Mesenchymal stem cell (in vitro differentiated cells and primary cell): Measurements from ENCODE around the gene MUC5B.

Source experiments
- DNase-seq: peaks from one replicate; pipeline ENCODE4 v3.0.0-alpha.2; 2013
- H2AFZ ChIP-seq: one replicate; pipeline ENCODE4 v1.6.1; 2013; ENCODE audit warnings: low read depth, mild to moderate bottlenecking, control low read depth, inconsistent platforms, low read length, moderate library complexity
- H2AK5ac ChIP-seq: 2 replicates; pipeline ENCODE4 v1.6.1; 2013; ENCODE audit warnings: low read length, moderate library complexity, mild to moderate bottlenecking, inconsistent platforms; ENCODE audit not compliant: severe bottlenecking
- H2BK120ac ChIP-seq: one replicate; pipeline ENCODE4 v1.6.1; 2013; ENCODE audit warnings: low read depth, mild to moderate bottlenecking, inconsistent platforms, low read length, moderate library complexity
- H2BK12ac ChIP-seq, 2 experiments: one replicate each; pipeline ENCODE4 v1.6.1; 2013; ENCODE audit warnings: inconsistent platforms in 2 of 2, low read length in 2 of 2, mild to moderate bottlenecking in 2 of 2, moderate library complexity in 2 of 2, control low read depth in 1 of 2
- H2BK15ac ChIP-seq: one replicate; pipeline ENCODE4 v1.6.1; 2013; ENCODE audit warnings: mild to moderate bottlenecking, low read depth, inconsistent platforms; ENCODE audit not compliant: poor library complexity, severe bottlenecking
- H2BK5ac ChIP-seq: 2 replicates; pipeline ENCODE4 v1.6.1; 2013; ENCODE audit warnings: low read depth, mild to moderate bottlenecking, low read length, control low read depth, inconsistent platforms; ENCODE audit not compliant: poor library complexity, severe bottlenecking
- H3K14ac ChIP-seq, 2 experiments: one replicate each; pipeline ENCODE4 v1.6.1; 2013; ENCODE audit warnings: inconsistent platforms in 2 of 2, low read length in 2 of 2, control low read depth in 1 of 2, mild to moderate bottlenecking in 1 of 2, moderate library complexity in 1 of 2
- H3K18ac ChIP-seq, 2 experiments: one replicate each; pipeline ENCODE4 v1.6.1; 2013; ENCODE audit warnings: inconsistent platforms in 2 of 2, low read length in 2 of 2, control low read depth in 1 of 2, low read depth in 1 of 2, mild to moderate bottlenecking in 1 of 2
- H3K23ac ChIP-seq, 2 experiments: one replicate each; pipeline ENCODE4 v1.6.1; 2013; ENCODE audit warnings: inconsistent platforms in 2 of 2, low read length in 2 of 2, mild to moderate bottlenecking in 2 of 2, moderate library complexity in 2 of 2, control low read depth in 1 of 2
- H3K27ac ChIP-seq: 2 replicates; pipeline ENCODE4 v1.5.1; 2013; ENCODE audit warnings: mild to moderate bottlenecking, moderate library complexity, low read length, control low read depth, inconsistent platforms; ENCODE audit not compliant: poor library complexity, severe bottlenecking
- H3K27me3 ChIP-seq, 2 experiments: 2 replicates each; pipeline versions ENCODE4 v1.6.1 to v1.7.0; 2013; ENCODE audit warnings: low read length in 2 of 2, mild to moderate bottlenecking in 2 of 2, moderate library complexity in 2 of 2, control low read depth in 1 of 2, inconsistent platforms in 1 of 2; ENCODE audit not compliant: control insufficient read depth in 1 of 2, insufficient read depth in 1 of 2
- H3K36me3 ChIP-seq, 2 experiments: 2 replicates each; pipeline versions ENCODE4 v1.6.1 to v1.7.0; 2013; ENCODE audit warnings: low read length in 2 of 2, control low read depth in 1 of 2, inconsistent platforms in 1 of 2, low read depth in 1 of 2, mild to moderate bottlenecking in 1 of 2; ENCODE audit not compliant: insufficient read depth in 2 of 2, control insufficient read depth in 1 of 2
- H3K4ac ChIP-seq, 2 experiments: one replicate each; pipeline ENCODE4 v1.6.1; 2013; ENCODE audit warnings: inconsistent platforms in 2 of 2, low read length in 2 of 2, mild to moderate bottlenecking in 2 of 2, moderate library complexity in 2 of 2, control low read depth in 1 of 2, low read depth in 1 of 2
- H3K4me1 ChIP-seq: 2 replicates; pipeline ENCODE4 v1.6.1; 2013; ENCODE audit warnings: low read depth, low read length, control low read depth; ENCODE audit not compliant: control insufficient read depth, insufficient read depth
- H3K4me2 ChIP-seq: 2 replicates; pipeline ENCODE4 v1.6.1; 2013; ENCODE audit warnings: low read length, mild to moderate bottlenecking, inconsistent platforms; ENCODE audit not compliant: poor library complexity, severe bottlenecking
- H3K4me3 ChIP-seq, 2 experiments: 2 replicates each; pipeline versions ENCODE4 v1.5.1 to v1.7.0; 2013; ENCODE audit warnings: low read length in 2 of 2, mild to moderate bottlenecking in 2 of 2, control low read depth in 1 of 2, low read depth in 1 of 2; ENCODE audit not compliant: insufficient read depth in 1 of 2
- H3K79me1 ChIP-seq: replicated peaks from 2 replicates; pipeline ENCODE4 v1.6.1; 2013; ENCODE audit warnings: mild to moderate bottlenecking, control low read depth, low read length, inconsistent platforms; ENCODE audit not compliant: poor library complexity, severe bottlenecking
- H3K9ac ChIP-seq: 2 replicates; pipeline ENCODE4 v1.7.0; 2013; ENCODE audit warnings: mild to moderate bottlenecking, low read length, moderate library complexity
- H3K9me3 ChIP-seq: 2 replicates; pipeline ENCODE4 v1.7.0; 2013; ENCODE audit warnings: mild to moderate bottlenecking, low read length; ENCODE audit not compliant: control insufficient read depth
- H4K8ac ChIP-seq: one replicate; pipeline ENCODE4 v1.6.1; 2013; ENCODE audit warnings: inconsistent platforms, mild to moderate bottlenecking, low read length, moderate library complexity
- H4K91ac ChIP-seq: one replicate; pipeline ENCODE4 v1.6.1; 2013; ENCODE audit warnings: mild to moderate bottlenecking, low read length, inconsistent platforms
- WGBS: methylation state at CpG from one replicate; pipeline ENCODE4 v1.1.7; 2013; ENCODE audit warnings: mixed read lengths; 5-methylcytosine and 5-hydroxymethylcytosine counted together

MUC5B gene

GRCh38 chr11:1195682-1196515, 27.0 kb upstream of the MUC5B start:
- H2BK15ac ChIP-seq = no peak overlapping the region
- no peak for DNase-seq
- no peak overlapping the region for H3K4ac ChIP-seq
- no peak overlapping the region for H3K27ac ChIP-seq
- no peak overlapping the region for H3K4me2 ChIP-seq
- no peak overlapping the region for H2AFZ ChIP-seq
- WGBS = 90% methylated on average over 34 of the region's 41 CpGs
- peaks cover 1% of the 10 kb centered on the region for H3K4me1 ChIP-seq
- no peak overlapping the region for H2BK12ac ChIP-seq
- H3K4me3 ChIP-seq = no peak overlapping the region
- H2AK5ac ChIP-seq = no peak overlapping the region
- no peaks in the 10 kb centered on the region for H3K79me1 ChIP-seq
- no peak overlapping the region for H3K14ac ChIP-seq
- H3K9ac ChIP-seq = no peak overlapping the region
- no peak overlapping the region for H2BK120ac ChIP-seq
- H3K18ac ChIP-seq = no peak overlapping the region
- no peak overlapping the region for H4K91ac ChIP-seq
- no peak overlapping the region for H4K8ac ChIP-seq
- peaks cover 5 to 31% of the 10 kb centered on the region in 2 experiments for H3K27me3 ChIP-seq
- no peak overlapping the region for H2BK5ac ChIP-seq
- H3K9me3 ChIP-seq = no peaks in the 10 kb centered on the region
- H3K36me3 ChIP-seq = no peaks in the 10 kb centered on the region
- H3K23ac ChIP-seq = no peak overlapping the region

GRCh38 chr11:1196516-1197391, 26.1 kb upstream of the MUC5B start:
- no peak overlapping the region for H3K4me2 ChIP-seq
- no peak overlapping the region for H2BK15ac ChIP-seq
- H3K9ac ChIP-seq = no peak overlapping the region
- H3K23ac ChIP-seq = no peak overlapping the region
- H4K8ac ChIP-seq = no peak overlapping the region
- H2AFZ ChIP-seq = no peak overlapping the region
- no peak overlapping the region for H3K4ac ChIP-seq
- no peak overlapping the region for H2BK120ac ChIP-seq
- H2BK5ac ChIP-seq = no peak overlapping the region
- H3K4me1 ChIP-seq = peaks cover 1% of the 10 kb centered on the region
- H2BK12ac ChIP-seq = no peak overlapping the region
- no peaks in the 10 kb centered on the region for H3K36me3 ChIP-seq
- no peak overlapping the region for H3K18ac ChIP-seq
- no peak overlapping the region for H3K27ac ChIP-seq
- H2AK5ac ChIP-seq = no peak overlapping the region
- H3K27me3 ChIP-seq = peaks cover 4 to 39% of the 10 kb centered on the region in 2 experiments
- 82% methylated on average over 26 of the region's 28 CpGs for WGBS
- no peak for DNase-seq
- H3K79me1 ChIP-seq = no peaks in the 10 kb centered on the region
- H3K14ac ChIP-seq = no peak overlapping the region
- H3K4me3 ChIP-seq = no peak overlapping the region
- H4K91ac ChIP-seq = no peak overlapping the region
- no peaks in the 10 kb centered on the region for H3K9me3 ChIP-seq

- Histone ChIP-seq H3K4me1 (peaks cover 1% of the 10 kb centered on the region), H3K14ac (no peak overlapping the region), H2AK5ac (no peak overlapping the region), H3K36me3 (no peaks in the 10 kb centered on the region), H2BK12ac (no peak overlapping the region), H3K23ac (no peak overlapping the region), H3K79me1 (no peaks in the 10 kb centered on the region), H2AFZ (no peak overlapping the region), H4K91ac (no peak overlapping the region), H2BK5ac (no peak overlapping the region), H2BK15ac (no peak overlapping the region), H3K4me2 (no peak overlapping the region), H3K27ac (no peak overlapping the region), H3K27me3 (peaks cover 4 to 46% of the 10 kb centered on the region in 2 experiments), H3K4me3 (no peak overlapping the region), H3K18ac (no peak overlapping the region), H4K8ac (no peak overlapping the region), H3K9ac (no peak overlapping the region), H3K4ac (no peak overlapping the region), H2BK120ac (no peak overlapping the region), H3K9me3 (no peaks in the 10 kb centered on the region)
- 87% methylated on average over 29 of the region's 29 CpGs for WGBS
- no peak for DNase-seq
These were observed 25.4 kb upstream of the MUC5B start for GRCh38 chr11:1197431-1197885.
